Astrocyte (in vitro differentiated cells and primary cell): Measurements from ENCODE around the gene IFNA8. TPM values are rescaled to one million over a fixed set of nuclear protein-coding genes. Genes with fewer than 3 reads are reported as not detected.
"Not testable (repeated sequence)": the region's sequence is repeated elsewhere in the genome, so short reads cannot be mapped to it uniquely, and the experiment has no call there.

Experiments
- DNase-seq: peaks from one replicate; pipeline ENCODE4 v3.0.0-alpha.2; 2010; ENCODE audit warnings: low read depth
- FAIRE-seq: peaks from 2 replicates; lab custom pipeline; 2011; peaks lifted over from hg19 to GRCh38; lab: Jason Lieb, UNC
- H2AFZ ChIP-seq: 2 replicates; pipeline ENCODE4 v1.6.0; 2012; ENCODE audit warnings: low read depth, low read length, inconsistent platforms
- H3K27ac ChIP-seq: 2 replicates; pipeline ENCODE4 v1.5.1; 2011; ENCODE audit warnings: low read depth, low read length, inconsistent platforms
- H3K27me3 ChIP-seq: 2 replicates; pipeline ENCODE4 v1.6.0; 2011; ENCODE audit warnings: low read length, inconsistent platforms; ENCODE audit not compliant: insufficient read depth
- H3K36me3 ChIP-seq: 2 replicates; pipeline ENCODE4 v1.5.1; 2011; ENCODE audit warnings: low read length, inconsistent platforms; ENCODE audit not compliant: insufficient read depth
- H3K4me1 ChIP-seq: 2 replicates; pipeline ENCODE4 v1.5.1; 2011; ENCODE audit warnings: low read length, inconsistent platforms; ENCODE audit not compliant: insufficient read depth
- H3K4me2 ChIP-seq: 2 replicates; pipeline ENCODE4 v1.6.0; 2012; ENCODE audit warnings: low read length, inconsistent platforms
- H3K4me3 ChIP-seq: 2 replicates; pipeline ENCODE4 v1.5.1; 2011; ENCODE audit warnings: low read depth, mild to moderate bottlenecking, low read length, inconsistent platforms; ENCODE audit not compliant: insufficient read depth
- H3K79me2 ChIP-seq: 2 replicates; pipeline ENCODE4 v1.6.0; 2012; ENCODE audit warnings: mild to moderate bottlenecking, low read length, inconsistent platforms; ENCODE audit not compliant: insufficient read depth
- H3K9ac ChIP-seq: 2 replicates; pipeline ENCODE4 v1.6.0; 2012; ENCODE audit warnings: mild to moderate bottlenecking, low read length, inconsistent platforms
- H3K9me3 ChIP-seq: 2 replicates; pipeline ENCODE4 v1.5.1; 2012; ENCODE audit warnings: low read depth, mild to moderate bottlenecking, low read length, inconsistent platforms; ENCODE audit not compliant: insufficient read depth
- H4K20me1 ChIP-seq: 2 replicates; pipeline ENCODE4 v1.6.0; 2012; ENCODE audit warnings: low read length, inconsistent platforms; ENCODE audit not compliant: insufficient read depth
- H3K27ac Mint-ChIP-seq: one replicate; pipeline ENCODE4 v1.8.0; 2021; ENCODE audit warnings: mild to moderate bottlenecking, mixed read lengths; ENCODE audit not compliant: unreplicated experiment
- H3K27me3 Mint-ChIP-seq: one replicate; pipeline ENCODE4 v1.8.0; 2021; ENCODE audit warnings: low read depth, mixed read lengths; ENCODE audit not compliant: unreplicated experiment
- H3K36me3 Mint-ChIP-seq: one replicate; pipeline ENCODE4 v1.8.0; 2021; ENCODE audit warnings: low read depth, mixed read lengths; ENCODE audit not compliant: unreplicated experiment
- H3K4me1 Mint-ChIP-seq: one replicate; pipeline ENCODE4 v1.8.0; 2021; ENCODE audit warnings: low read depth, mixed read lengths; ENCODE audit not compliant: unreplicated experiment
- H3K4me3 Mint-ChIP-seq: one replicate; pipeline ENCODE4 v1.8.0; 2021; ENCODE audit warnings: mild to moderate bottlenecking, moderate library complexity, mixed read lengths; ENCODE audit not compliant: unreplicated experiment
- H3K9me3 Mint-ChIP-seq: one replicate; pipeline ENCODE4 v1.8.0; 2021; ENCODE audit warnings: mild to moderate bottlenecking, mixed read lengths; ENCODE audit not compliant: unreplicated experiment
- EZH2 ChIP-seq: IDR thresholded peaks from 2 replicates; pipeline ENCODE4 v1.6.1; 2012; ENCODE audit warnings: mild to moderate bottlenecking, low read length, inconsistent platforms; ENCODE audit not compliant: insufficient read depth
- total RNA-seq: library from RNA; stranded (reverse); gene quantifications from 2 replicates; pipeline ENCODE4 v1.2.1, GENCODE V29; 2021
- TF ChIP-seq, protein P1 (sequence below): IDR thresholded peaks from 2 replicates; pipeline ENCODE4 v1.5.1; 2011; ENCODE audit warnings: low read depth, mild to moderate bottlenecking, inconsistent platforms, low read length, moderate library complexity; ENCODE audit not compliant: insufficient read depth

IFNA8 gene
- total RNA-seq, 1 donor from 2014 or later = not detected

DNA sequence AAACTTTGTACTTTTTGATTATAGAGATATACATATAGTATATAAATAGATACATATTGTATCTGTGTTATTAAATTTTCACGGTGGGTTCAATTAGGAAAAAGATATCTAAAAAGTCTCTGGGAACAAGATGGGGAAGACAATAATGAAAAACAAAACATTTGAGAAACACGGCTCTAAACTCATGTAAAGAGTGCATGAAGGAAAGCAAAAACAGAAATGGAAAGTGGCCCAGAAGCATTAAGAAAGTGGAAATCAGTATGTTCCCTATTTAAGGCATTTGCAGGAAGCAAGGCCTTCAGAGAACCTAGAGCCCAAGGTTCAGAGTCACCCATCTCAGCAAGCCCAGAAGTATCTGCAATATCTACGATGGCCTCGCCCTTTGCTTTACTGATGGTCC, 31.2 kb downstream of the IFNA8 start, which contains the start of gene IFNA1:
Gene IFNA1 (plus strand): TSS at position 301 of the 400 bp plus-strand sequence. CDS start 69 bp downstream, at position 370.
- Histone ChIP-seq H3K9ac (no peak within 1 kb of the TSS), H4K20me1 (no peaks in the 10 kb centered on the region), H3K27ac (no peak within 1 kb of the TSS), H3K36me3 (no peaks in the 10 kb centered on the region), H3K4me3 (no peak within 1 kb of the TSS), H3K4me1 (no peaks in the 10 kb centered on the region), H3K27me3 (no peaks in the 10 kb centered on the region), H3K4me2 (no peak within 1 kb of the TSS), H3K9me3 (no peaks in the 10 kb centered on the region), H3K79me2 (no peaks in the 10 kb centered on the region), H2AFZ (no peak within 1 kb of the TSS)
- TF ChIP-seq EZH2 = no peak
- TF ChIP-seq, protein P1, sequence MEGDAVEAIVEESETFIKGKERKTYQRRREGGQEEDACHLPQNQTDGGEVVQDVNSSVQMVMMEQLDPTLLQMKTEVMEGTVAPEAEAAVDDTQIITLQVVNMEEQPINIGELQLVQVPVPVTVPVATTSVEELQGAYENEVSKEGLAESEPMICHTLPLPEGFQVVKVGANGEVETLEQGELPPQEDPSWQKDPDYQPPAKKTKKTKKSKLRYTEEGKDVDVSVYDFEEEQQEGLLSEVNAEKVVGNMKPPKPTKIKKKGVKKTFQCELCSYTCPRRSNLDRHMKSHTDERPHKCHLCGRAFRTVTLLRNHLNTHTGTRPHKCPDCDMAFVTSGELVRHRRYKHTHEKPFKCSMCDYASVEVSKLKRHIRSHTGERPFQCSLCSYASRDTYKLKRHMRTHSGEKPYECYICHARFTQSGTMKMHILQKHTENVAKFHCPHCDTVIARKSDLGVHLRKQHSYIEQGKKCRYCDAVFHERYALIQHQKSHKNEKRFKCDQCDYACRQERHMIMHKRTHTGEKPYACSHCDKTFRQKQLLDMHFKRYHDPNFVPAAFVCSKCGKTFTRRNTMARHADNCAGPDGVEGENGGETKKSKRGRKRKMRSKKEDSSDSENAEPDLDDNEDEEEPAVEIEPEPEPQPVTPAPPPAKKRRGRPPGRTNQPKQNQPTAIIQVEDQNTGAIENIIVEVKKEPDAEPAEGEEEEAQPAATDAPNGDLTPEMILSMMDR = no peak
- no peak within 1 kb of the TSS for H3K4me3 Mint-ChIP-seq
- H3K27me3 Mint-ChIP-seq = no peaks in the 10 kb centered on the region
- no peaks in the 10 kb centered on the region for H3K9me3 Mint-ChIP-seq
- no peaks in the 10 kb centered on the region for H3K4me1 Mint-ChIP-seq
- FAIRE-seq (no peak), DNase-seq (no peak)
- no peaks in the 10 kb centered on the region for H3K36me3 Mint-ChIP-seq
- H3K27ac Mint-ChIP-seq = no peak within 1 kb of the TSS

- Histone ChIP-seq H2AFZ (no peak overlapping the region), H3K9ac (no peak overlapping the region), H3K27me3 (no peaks in the 10 kb centered on the region), H3K27ac (no peak overlapping the region), H3K79me2 (no peaks in the 10 kb centered on the region), H3K4me3 (no peak overlapping the region), H4K20me1 (no peaks in the 10 kb centered on the region), H3K9me3 (no peaks in the 10 kb centered on the region), H3K4me1 (no peaks in the 10 kb centered on the region), H3K36me3 (no peaks in the 10 kb centered on the region), H3K4me2 (no peak overlapping the region)
- no peaks in the 10 kb centered on the region for H3K36me3 Mint-ChIP-seq
- peaks cover 3% of the 10 kb centered on the region for H3K27me3 Mint-ChIP-seq
- DNase-seq (no peak), FAIRE-seq (no peak)
- no peaks in the 10 kb centered on the region for H3K4me1 Mint-ChIP-seq
- no peak overlapping the region for H3K4me3 Mint-ChIP-seq
- no peak for TF ChIP-seq EZH2
- TF ChIP-seq, protein P1 = no peak
- H3K27ac Mint-ChIP-seq = no peak overlapping the region
- no peaks in the 10 kb centered on the region for H3K9me3 Mint-ChIP-seq
Observed at GRCh38 chr9:21443849-21444625, 35.1 kb downstream of the IFNA8 start.

- H2AFZ ChIP-seq, FAIRE-seq, H3K27me3 ChIP-seq, H3K27me3 Mint-ChIP-seq, H3K9ac ChIP-seq, H3K4me1 ChIP-seq, H3K36me3 Mint-ChIP-seq, H3K4me1 Mint-ChIP-seq, H3K79me2 ChIP-seq, H4K20me1 ChIP-seq, H3K36me3 ChIP-seq, H3K4me3 ChIP-seq, H3K27ac ChIP-seq, H3K9me3 ChIP-seq, H3K27ac Mint-ChIP-seq, H3K4me3 Mint-ChIP-seq, H3K9me3 Mint-ChIP-seq, H3K4me2 ChIP-seq: not testable (repeated sequence)
- DNase-seq = peak; percentile 37
Observed at GRCh38 chr9:21449312-21449711, 40.4 kb downstream of the IFNA8 start.
